HG02642 (cell line): ENCODE data around the gene LRATD1.

Source experiments
- ATAC-seq: cut with Tn5 transposase; IDR thresholded peaks from one replicate; pipeline ENCODE4 v1.9.1; 2021; ENCODE audit warnings: mild to moderate bottlenecking; ENCODE audit not compliant: unreplicated experiment, poor library complexity

LRATD1 gene

GRCh38 chr2:14631406-14632040 lies 994 bp upstream of the LRATD1 start:
- ATAC-seq, result no peak

GRCh38 chr2:14633061-14633460 lies 544 bp downstream of the LRATD1 start:
- ATAC-seq, result no peak

GRCh38 chr2:14633461-14634181 lies 1.1 kb downstream of the LRATD1 start:
- no peak for ATAC-seq

GRCh38 chr2:14634182-14634488 lies 1.6 kb downstream of the LRATD1 start:
- no peak for ATAC-seq

- no peak for ATAC-seq
Measured at GRCh38 chr2:14634489-14635390, 2.2 kb downstream of the LRATD1 start.

GRCh38 chr2:14635391-14635871 lies 2.9 kb downstream of the LRATD1 start:
- ATAC-seq, result no peak

GRCh38 chr2:14638488-14638887 lies 6.0 kb downstream of the LRATD1 start:
- ATAC-seq, result no peak

- ATAC-seq, result no peak
Measured at GRCh38 chr2:14641116-14641515, 8.6 kb downstream of the LRATD1 start.

GRCh38 chr2:14642499-14642898 lies 10.0 kb downstream of the LRATD1 start:
- ATAC-seq, result no peak

- no peak for ATAC-seq
Measured at GRCh38 chr2:14647714-14648113, 15.2 kb downstream of the LRATD1 start.

GRCh38 chr2:14650066-14650465 lies 17.5 kb downstream of the LRATD1 start:
- ATAC-seq, result no peak

GRCh38 chr2:14654835-14655282 lies 22.3 kb downstream of the LRATD1 start:
- peak; percentile 93 for ATAC-seq

- ATAC-seq, result no peak
Measured at GRCh38 chr2:14656146-14656545, 23.6 kb downstream of the LRATD1 start.

GRCh38 chr2:14661163-14661562 lies 28.6 kb downstream of the LRATD1 start:
- no peak for ATAC-seq

GRCh38 chr2:14673351-14673875 lies 40.9 kb downstream of the LRATD1 start:
- no peak for ATAC-seq

GRCh38 chr2:14675489-14675888 lies 43.0 kb downstream of the LRATD1 start:
- ATAC-seq, result no peak

GRCh38 chr2:14676371-14676770 lies 43.9 kb downstream of the LRATD1 start:
- ATAC-seq, result no peak

- no peak for ATAC-seq
Measured at GRCh38 chr2:14677039-14677438, 44.5 kb downstream of the LRATD1 start.

- no peak for ATAC-seq
Measured at GRCh38 chr2:14678761-14679160, 46.2 kb downstream of the LRATD1 start.

GRCh38 chr2:14681608-14682007 lies 49.1 kb downstream of the LRATD1 start:
- no peak for ATAC-seq
